Urinary bladder (tissue), 4 donors: ENCODE results near the gene YPEL4. TPM values are rescaled to one million over a fixed set of nuclear protein-coding genes. Genes with fewer than 3 reads are reported as not detected.
"Not testable (repeated sequence)": the region's sequence is repeated elsewhere in the genome, so short reads cannot be mapped to it uniquely, and the experiment has no call there.

Source experiments
- DNase-seq: peaks from one replicate; pipeline ENCODE4 v3.0.0-alpha.2; 2015; ENCODE audit errors: extremely low spot score
- H3K27ac ChIP-seq: one replicate; pipeline ENCODE4 v1.5.1; 2013; ENCODE audit warnings: low read depth, mild to moderate bottlenecking, moderate library complexity
- H3K36me3 ChIP-seq: one replicate; pipeline ENCODE4 v1.6.1; 2013; ENCODE audit warnings: mild to moderate bottlenecking, moderate library complexity; ENCODE audit not compliant: insufficient read depth
- H3K4me1 ChIP-seq: one replicate; pipeline ENCODE4 v1.6.1; 2013; ENCODE audit warnings: mild to moderate bottlenecking, moderate library complexity; ENCODE audit not compliant: insufficient read depth
- H3K4me3 ChIP-seq: one replicate; pipeline ENCODE4 v1.5.1; 2013; ENCODE audit warnings: low read depth, low read length
- WGBS: extraction: QIAGEN DNeasy Blood & Tissue Kit; methylation state at CpG from one replicate; pipeline ENCODE4 v1.1.7; 2013; 5-methylcytosine and 5-hydroxymethylcytosine counted together
- polyA plus RNA-seq: library from polyadenylated mRNA; stranded (reverse); fragments of 200-250 nt; gene quantifications from one replicate; pipeline ENCODE4 v1.2.3, GENCODE V29; 2013
- total RNA-seq: library from RNA; depleted of rRNA; stranded (reverse); fragments of >200 nt; gene quantifications from one replicate; pipeline ENCODE4 v1.2.3, GENCODE V29; 2014
- donor health status: healthy with polysubstance abuse.
- donor health status: healthy.

The YPEL4 gene
- total and polyA plus RNA-seq, 2 donors, result 1.7 to 3.5 TPM

DNA sequence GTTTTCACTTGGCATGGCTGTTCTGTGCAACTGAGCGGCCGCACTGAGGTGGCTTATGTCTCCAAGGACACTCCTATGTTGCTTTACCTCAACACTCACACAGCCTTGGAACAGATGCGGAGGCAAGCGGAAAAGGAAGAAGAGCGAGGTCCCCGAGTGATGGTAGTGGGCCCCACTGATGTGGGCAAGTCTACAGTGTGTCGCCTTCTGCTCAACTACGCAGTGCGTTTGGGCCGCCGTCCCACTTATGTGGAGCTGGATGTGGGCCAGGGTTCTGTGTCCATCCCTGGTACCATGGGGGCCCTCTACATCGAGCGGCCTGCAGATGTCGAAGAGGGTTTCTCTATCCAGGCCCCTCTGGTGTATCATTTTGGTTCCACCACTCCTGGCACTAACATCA is 10.0 kb upstream of the YPEL4 start:
- no peak overlapping the region for H3K4me3 ChIP-seq
- 96% methylated on average over 14 of the region's 14 CpGs for WGBS
- peaks cover 8% of the 10 kb centered on the region for H3K36me3 ChIP-seq
- no peaks in the 10 kb centered on the region for H3K4me1 ChIP-seq
- no peak for DNase-seq
- H3K27ac ChIP-seq, result no peak overlapping the region

- no peak overlapping the region for H3K27ac ChIP-seq
Observed at GRCh38 chr11:57658023-57658361, 8.3 kb upstream of the YPEL4 start.

GRCh38 chr11:57657194-57658022 is 7.7 kb upstream of the YPEL4 start, which contains the start of gene CLP1:
Gene CLP1 (plus strand): TSS chr11:57657762. CDS start chr11:57659477, 1,715 bp downstream.
- no peaks in the 10 kb centered on the region for H3K4me1 ChIP-seq
- WGBS, result under 1% methylated on average over 45 of the region's 45 CpGs
- H3K36me3 ChIP-seq, result peaks cover 5% of the 10 kb centered on the region

More at GRCh38 chr11:57658023-57658361, 8.3 kb upstream of the YPEL4 start:
- H3K36me3 ChIP-seq, result peaks cover 8% of the 10 kb centered on the region
- H3K4me1 ChIP-seq, result no peaks in the 10 kb centered on the region
- WGBS, result under 1% methylated on average over 8 of the region's 8 CpGs
- peak overlapping the region; percentile 65 for H3K4me3 ChIP-seq
- DNase-seq, result no peak

GRCh38 chr11:57656885-57657193 is 7.1 kb upstream of the YPEL4 start:
- Histone ChIP-seq H3K27ac (peak overlapping the region; percentile 79), H3K4me1 (no peaks in the 10 kb centered on the region), H3K36me3 (peaks cover 5% of the 10 kb centered on the region), H3K4me3 (peak overlapping the region; percentile 25)
- WGBS, result 8% methylated on average over 5 of the region's 5 CpGs
- DNase-seq, result no peak

More at GRCh38 chr11:57657194-57658022, 7.7 kb upstream of the YPEL4 start, which contains the start of gene CLP1:
- DNase-seq, result peak; percentile 99
- Histone ChIP-seq H3K4me3 (peak within 1 kb of the TSS; percentile 65), H3K27ac (peak within 1 kb of the TSS; percentile 79)

DNA sequence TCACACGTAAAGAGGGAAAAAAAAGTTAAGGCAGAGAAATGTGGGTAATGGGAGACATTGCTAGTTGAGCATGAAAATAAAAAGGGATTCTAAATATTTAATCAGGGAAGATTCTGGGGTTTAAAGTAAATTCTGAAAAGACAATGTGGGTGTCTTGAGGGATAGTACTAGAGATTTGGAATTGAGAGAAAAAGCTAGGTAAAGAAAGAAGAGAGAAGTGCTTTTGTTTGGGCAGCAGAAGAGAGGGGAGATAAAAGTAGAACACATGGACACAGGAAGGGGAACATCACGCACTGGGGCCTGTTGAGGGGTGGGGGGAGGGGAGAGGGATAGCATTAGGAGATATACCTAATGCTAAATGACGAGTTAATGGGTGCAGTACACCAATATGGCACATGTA is 3.5 kb upstream of the YPEL4 start:
- 21% methylated on average over 3 of the region's 3 CpGs for WGBS
- H3K27ac ChIP-seq, result no peak overlapping the region
- no peak overlapping the region for H3K4me3 ChIP-seq
- DNase-seq, result no peak
- H3K36me3 ChIP-seq, result no peaks in the 10 kb centered on the region
- H3K4me1 ChIP-seq, result no peaks in the 10 kb centered on the region

DNA sequence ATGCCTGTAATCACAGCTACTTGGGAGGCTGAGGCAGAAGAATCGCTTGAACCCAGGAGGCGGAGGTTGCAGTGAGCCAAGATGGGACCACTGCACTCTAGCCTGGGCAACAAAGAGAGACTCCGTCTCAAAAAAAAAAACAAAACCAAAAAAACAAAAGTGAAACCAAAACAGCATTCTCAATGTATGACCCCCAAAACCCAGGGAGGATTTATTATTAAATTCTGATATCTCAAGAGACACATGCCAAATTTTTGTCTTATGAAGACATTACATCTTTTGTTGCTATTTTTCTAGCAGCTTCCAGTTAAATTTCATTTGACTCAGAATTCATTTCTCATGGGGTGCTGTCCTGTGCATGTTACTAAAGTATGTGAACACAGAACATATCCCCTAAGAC is 3.0 kb upstream of the YPEL4 start:
- Histone ChIP-seq H3K36me3 (no peaks in the 10 kb centered on the region), H3K4me3 (no peak overlapping the region), H3K4me1 (no peaks in the 10 kb centered on the region), H3K27ac (no peak overlapping the region)
- no peak for DNase-seq
- WGBS, result 75% methylated on average over 3 of the region's 3 CpGs

DNA sequence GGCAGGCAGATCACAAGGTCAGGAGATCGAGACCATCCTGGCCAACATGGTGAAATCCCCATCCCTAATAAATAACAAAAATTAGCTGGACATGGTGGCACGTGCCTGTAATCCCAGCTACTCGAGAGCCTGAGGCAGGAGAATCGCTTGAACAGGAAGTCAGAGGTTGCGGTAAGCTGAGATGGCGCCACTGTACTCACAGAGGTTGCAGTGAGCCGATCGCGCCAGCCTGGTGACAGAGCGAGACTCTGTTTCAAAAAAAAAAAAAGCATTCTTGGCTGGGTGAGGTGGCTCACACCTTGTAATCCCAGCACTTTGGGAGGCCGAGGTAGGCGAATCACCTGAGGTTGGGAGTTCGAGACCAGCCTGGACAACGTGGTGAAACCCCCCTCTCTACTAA is 2.5 kb upstream of the YPEL4 start:
- WGBS, result 75% methylated on average over 14 of the region's 14 CpGs

DNA sequence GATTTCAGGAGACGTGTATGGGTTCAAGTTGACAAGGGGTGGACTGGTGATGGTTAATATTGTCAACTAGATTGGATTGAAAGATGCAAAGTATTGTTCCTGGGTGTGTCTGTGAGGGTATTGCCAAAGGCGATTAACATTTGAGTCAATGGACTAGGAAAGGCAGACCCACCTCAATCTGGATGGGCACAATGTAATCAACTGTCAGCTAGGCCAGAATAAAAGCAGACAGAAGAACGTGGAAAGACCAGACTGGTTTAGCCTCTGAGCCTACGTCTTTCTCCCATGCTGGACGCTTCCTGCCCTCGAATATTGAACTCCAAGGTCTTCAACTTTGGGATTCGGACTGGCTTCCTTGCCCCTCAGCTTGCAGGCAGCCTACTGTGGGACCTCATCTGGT is 1.7 kb upstream of the YPEL4 start:
- 76% methylated on average over 7 of the region's 7 CpGs for WGBS
- H3K4me3 ChIP-seq, result no peak overlapping the region

More for the DNA sequence above, 2.5 kb upstream of the YPEL4 start:
- not testable (repeated sequence) for H3K27ac ChIP-seq, H3K36me3 ChIP-seq, DNase-seq, H3K4me1 ChIP-seq, H3K4me3 ChIP-seq

GRCh38 chr11:57650739-57651090 is 1.0 kb upstream of the YPEL4 start:
- 52% methylated on average over 5 of the region's 5 CpGs for WGBS
- H3K27ac ChIP-seq, result no peak overlapping the region
- H3K36me3 ChIP-seq, result no peaks in the 10 kb centered on the region

More for the DNA sequence above, 1.7 kb upstream of the YPEL4 start:
- Histone ChIP-seq H3K27ac (no peak overlapping the region), H3K4me1 (no peaks in the 10 kb centered on the region), H3K36me3 (no peaks in the 10 kb centered on the region)
- no peak for DNase-seq

DNA sequence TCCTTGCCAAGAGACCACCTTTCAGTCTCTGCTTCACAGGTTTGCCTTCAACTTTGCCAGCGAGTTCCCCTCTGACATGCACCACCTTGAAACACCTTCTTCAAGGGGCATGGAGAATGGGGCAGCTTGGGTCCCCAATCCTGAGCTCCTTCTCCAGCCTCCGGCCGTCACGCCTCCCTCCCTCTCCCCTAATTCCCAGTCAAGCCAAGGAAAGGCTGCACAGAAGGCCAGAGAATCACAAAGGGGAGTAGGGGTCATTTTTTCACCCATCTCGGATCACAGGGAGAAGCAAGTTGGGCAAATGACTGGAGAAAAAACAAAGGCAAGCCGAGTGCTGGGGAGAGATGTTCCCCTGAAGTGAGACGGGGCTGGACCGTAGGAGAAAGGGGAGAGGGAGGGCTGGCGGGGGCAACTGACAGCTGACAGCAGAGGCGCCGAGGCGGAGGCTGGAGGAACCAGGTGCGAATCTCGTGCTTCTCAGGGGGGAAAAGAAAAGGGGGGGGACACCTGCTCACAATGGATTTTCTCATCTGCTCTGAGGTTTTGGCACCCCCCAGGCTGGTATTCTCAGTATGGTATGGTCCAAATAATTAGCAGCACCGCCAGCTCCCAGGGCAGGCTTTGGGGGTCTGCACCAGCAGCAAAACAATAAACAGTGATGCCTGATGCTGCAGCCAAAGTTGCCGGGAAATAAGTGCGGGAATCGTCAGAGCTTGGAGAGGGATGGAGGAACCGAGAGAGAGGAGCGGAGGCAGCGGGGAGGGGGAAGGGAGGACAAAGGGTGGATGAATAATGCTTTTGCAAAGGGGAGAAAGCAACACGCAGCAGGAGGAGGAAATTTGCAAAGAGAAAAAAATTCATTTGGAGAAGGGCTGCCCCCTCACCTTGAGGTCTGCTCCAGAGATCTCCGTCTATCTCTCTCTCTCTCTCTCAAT is 644 bp downstream of the YPEL4 start:
- Histone ChIP-seq H3K36me3 (no peaks in the 10 kb centered on the region), H3K4me3 (peak overlapping the region; percentile 21), H3K4me1 (no peaks in the 10 kb centered on the region), H3K27ac (no peak overlapping the region)
- DNase-seq, result no peak
- WGBS, result 2% methylated on average over 23 of the region's 23 CpGs

More at GRCh38 chr11:57650739-57651090, 1.0 kb upstream of the YPEL4 start:
- Histone ChIP-seq H3K4me1 (no peaks in the 10 kb centered on the region), H3K4me3 (no peak overlapping the region)
- DNase-seq, result no peak

GRCh38 chr11:57647960-57648800 is 1.5 kb downstream of the YPEL4 start:
- 7% methylated on average over 13 of the region's 13 CpGs for WGBS
- Histone ChIP-seq H3K4me1 (no peaks in the 10 kb centered on the region), H3K4me3 (no peak overlapping the region), H3K27ac (no peak overlapping the region), H3K36me3 (no peaks in the 10 kb centered on the region)
- no peak for DNase-seq

- no peak overlapping the region for H3K27ac ChIP-seq
- no peaks in the 10 kb centered on the region for H3K36me3 ChIP-seq
- no peak overlapping the region for H3K4me3 ChIP-seq
- 4% methylated on average over 10 of the region's 10 CpGs for WGBS
- no peaks in the 10 kb centered on the region for H3K4me1 ChIP-seq
- no peak for DNase-seq
Observed at GRCh38 chr11:57647372-57647771, 2.3 kb downstream of the YPEL4 start.

DNA sequence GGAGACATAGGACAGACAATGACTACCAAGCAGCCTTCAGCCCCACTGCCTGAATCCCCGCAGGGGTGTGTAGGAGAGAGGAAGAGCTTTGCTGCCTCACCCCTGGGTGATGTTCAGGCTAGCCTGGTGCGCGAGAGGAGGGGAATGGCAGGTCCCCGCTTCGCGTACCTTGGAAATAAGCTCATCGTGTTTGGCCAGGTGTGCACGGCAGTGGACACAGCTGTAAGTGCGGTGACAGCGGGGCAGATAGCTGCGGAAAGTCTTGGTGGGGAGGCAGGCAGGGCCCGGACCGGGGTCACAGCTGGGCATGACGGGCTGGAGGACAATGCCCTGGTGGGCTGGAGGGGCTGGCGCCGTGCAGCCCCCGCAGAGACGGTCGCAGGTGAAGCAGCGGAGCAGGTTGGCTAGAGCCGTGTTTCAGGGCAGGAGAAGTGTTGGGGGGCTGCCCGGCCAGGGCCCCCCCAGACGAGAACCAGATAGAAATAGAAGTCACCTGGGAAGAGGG is 2.9 kb downstream of the YPEL4 start:
- H3K4me1 ChIP-seq, result no peaks in the 10 kb centered on the region
- no peaks in the 10 kb centered on the region for H3K36me3 ChIP-seq
- no peak for DNase-seq
- no peak overlapping the region for H3K27ac ChIP-seq
- WGBS, result 7% methylated on average over 23 of the region's 23 CpGs
- no peak overlapping the region for H3K4me3 ChIP-seq
